KBM-7 (cell line): ENCODE results near the gene RIMOC1.
"Not testable (repeated sequence)": the region's sequence is repeated elsewhere in the genome, so short reads cannot be mapped to it uniquely, and the experiment has no call there.

Source experiments
- DNase-seq: peaks from one replicate; pipeline ENCODE4 v3.0.0-alpha.2; 2015
- in situ Hi-C: fragments of 300-500 bp; cut with MboI; formaldehyde crosslinking; loops from 2 replicates; pipeline ENCODE4 v1.14.3; 2020; ENCODE audit warnings: low sequenced_read_pairs, low pct_unique_long_range_greater_than_20kb, mixed read lengths

Gene RIMOC1

DNA sequence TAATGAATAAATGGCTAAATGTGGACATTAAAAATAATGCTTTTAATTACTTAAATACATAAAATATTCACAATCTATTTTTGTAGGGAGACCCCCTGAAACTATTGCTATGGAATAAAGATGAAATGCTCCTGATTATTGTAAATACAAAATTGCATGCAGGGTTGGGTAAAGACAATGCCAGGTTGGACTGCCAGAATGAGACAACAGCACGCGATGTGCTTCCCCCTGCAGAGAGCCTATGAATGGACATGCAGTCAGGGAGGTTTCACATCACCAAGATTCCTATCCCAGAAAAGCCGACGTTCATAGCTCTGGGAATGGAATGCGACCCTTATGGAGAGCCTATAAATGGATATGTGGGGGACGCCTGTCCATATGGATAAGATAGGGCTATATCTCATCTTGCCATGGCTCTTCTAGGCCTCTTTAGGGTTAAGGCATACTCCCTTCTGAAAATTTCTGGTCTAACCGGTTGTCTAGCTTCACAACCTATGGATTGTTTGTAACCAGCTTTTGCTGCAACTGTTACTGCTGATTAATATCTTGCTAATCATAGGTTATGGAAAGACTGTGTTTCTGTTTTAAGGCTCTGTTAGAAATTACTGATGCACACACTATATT is 41.3 kb downstream of the RIMOC1 start:
- in situ Hi-C loops: not testable (repeated sequence)

GRCh38 chr5:41951224-41951623 is 47.1 kb downstream of the RIMOC1 start:
- DNase-seq: no peak
- in situ Hi-C loops: no loop called here

More for the DNA sequence above, 41.3 kb downstream of the RIMOC1 start:
- DNase-seq: not testable (repeated sequence)
